ENCODE measurements around the gene PRPF6.
"Not testable (repeated sequence)": the region's sequence is repeated elsewhere in the genome, so short reads cannot be mapped to it uniquely, and the experiment has no call there.

PRPF6 gene

DNA sequence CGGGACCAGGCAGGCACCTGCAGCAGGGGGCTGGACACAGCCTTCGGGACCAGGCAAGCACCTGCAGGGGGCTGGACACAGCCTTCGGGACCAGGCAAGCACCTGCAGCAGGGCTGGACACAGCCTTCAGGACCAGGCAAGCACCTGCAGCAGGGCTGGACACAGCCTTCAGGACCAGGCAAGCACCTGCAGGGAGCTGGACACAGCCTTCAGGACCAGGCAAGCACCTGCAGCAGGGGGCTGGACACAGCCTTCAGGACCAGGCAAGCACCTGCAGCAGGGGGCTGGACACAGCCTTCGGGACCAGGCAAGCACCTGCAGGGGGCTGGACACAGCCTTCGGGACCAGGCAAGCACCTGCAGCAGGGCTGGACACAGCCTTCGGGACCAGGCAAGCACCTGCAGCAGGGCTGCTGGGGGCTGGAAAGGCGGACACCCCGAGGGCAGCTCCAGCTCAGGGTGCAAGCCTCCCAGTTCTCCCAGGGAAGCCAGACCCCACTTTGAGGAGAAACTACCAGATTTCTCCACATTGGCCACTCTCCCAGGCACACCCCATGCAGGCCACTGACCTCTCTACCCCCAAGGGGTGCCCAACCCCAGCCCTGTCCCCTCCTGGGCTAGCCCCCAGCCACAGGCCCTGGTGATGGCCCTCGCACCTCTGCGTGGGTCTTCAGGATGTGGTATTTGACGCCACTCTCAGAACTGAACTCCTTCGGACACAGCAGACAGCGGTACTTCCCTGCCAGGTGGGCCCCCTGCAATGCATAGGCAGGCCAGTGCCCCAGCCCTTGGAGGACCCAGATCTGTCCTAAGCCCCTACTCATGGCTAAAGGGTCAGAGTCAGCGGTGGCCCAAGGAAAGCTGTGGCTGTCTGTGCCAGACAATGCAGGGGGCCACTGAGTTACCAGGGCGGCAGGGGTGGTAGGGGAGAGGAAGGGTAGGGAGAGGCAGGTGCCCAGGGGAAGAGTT is 20.0 kb upstream of the PRPF6 start:
- DNase-seq = not testable (repeated sequence)

GRCh38 chr20:63961664-63962425 is 19.1 kb upstream of the PRPF6 start:
- no peak for DNase-seq

- no peak for DNase-seq
Measured at GRCh38 chr20:63962426-63963347, 18.2 kb upstream of the PRPF6 start.

GRCh38 chr20:63963348-63963741 is 17.6 kb upstream of the PRPF6 start:
- DNase-seq = no peak

GRCh38 chr20:63963784-63964301 is 17.1 kb upstream of the PRPF6 start:
- no peak for DNase-seq

DNA sequence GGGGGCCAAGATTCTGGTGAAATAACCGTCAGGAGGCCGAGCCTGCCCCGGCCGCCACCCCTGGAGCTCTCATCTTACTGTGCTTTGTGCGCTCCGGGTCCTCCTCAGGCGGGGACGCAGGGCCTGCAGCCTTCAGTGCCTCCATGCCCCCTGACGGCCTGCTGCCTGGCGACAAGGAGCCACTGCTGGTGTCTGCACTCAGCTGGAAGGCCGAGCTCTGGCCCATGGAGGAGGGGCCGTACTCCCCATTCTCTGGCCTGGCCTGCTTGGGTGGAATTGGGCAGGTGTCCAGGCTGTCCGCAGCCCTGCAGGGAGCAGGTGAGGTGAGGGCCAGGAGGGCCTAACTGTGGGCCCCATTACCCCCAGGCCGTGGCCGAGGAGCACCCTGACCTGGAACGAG is 16.5 kb upstream of the PRPF6 start:
- no peak for DNase-seq

DNA sequence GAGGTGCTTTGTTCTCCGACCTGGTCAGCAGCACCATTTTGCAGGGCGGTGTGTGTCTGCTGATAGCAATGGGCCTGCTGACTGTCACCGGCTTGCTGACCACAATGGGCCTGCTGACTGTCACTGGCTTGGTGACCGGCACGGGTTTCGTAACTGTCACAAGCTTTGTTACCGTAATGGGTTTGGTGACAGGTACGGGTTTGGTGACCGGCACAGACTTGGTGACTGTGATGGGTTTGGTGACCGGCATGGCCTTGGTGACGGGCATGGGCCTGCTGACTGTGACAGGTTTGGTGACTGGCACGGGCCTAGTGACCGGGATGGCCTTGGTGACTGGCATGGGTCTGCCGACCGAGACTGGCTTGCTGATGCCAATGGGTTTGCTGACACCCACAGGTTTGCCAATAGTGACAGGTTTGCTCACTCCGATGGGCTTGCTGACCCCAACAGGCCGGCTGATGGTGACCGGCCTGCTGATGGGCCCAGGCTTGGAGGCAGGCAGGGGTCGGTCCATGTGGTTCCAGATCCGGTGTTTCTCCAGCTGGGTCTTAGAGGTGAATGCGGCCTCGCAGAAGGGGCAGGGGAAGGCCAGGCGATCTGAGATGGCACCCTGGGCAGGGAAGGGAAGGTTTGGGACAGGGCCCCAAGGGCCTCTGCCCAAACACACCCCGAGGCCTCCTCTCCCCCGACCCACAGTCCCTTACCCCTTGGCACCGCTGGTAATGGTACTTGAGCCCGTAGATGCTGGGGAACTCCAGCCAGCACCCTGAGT is 14.6 kb upstream of the PRPF6 start:
- no peak for DNase-seq

DNA sequence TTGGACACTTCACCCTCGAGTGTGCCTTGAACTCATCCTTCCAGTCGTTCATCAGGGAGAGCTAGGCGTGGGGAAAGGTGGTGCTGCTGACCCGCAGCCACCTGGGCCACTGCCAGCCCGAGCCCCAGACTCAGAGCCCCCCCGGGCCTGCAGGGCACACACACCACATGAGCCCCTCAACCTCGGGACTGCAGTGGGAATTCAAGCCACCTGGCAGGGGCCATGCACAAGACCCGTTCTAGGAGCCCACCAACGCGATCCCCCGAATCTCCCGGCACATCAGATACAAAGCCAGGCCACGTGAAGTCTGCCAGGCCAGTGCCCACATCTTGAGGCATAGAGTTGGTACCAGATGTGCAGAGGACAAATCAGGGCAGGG is 14.0 kb upstream of the PRPF6 start:
- no peak for DNase-seq

DNA sequence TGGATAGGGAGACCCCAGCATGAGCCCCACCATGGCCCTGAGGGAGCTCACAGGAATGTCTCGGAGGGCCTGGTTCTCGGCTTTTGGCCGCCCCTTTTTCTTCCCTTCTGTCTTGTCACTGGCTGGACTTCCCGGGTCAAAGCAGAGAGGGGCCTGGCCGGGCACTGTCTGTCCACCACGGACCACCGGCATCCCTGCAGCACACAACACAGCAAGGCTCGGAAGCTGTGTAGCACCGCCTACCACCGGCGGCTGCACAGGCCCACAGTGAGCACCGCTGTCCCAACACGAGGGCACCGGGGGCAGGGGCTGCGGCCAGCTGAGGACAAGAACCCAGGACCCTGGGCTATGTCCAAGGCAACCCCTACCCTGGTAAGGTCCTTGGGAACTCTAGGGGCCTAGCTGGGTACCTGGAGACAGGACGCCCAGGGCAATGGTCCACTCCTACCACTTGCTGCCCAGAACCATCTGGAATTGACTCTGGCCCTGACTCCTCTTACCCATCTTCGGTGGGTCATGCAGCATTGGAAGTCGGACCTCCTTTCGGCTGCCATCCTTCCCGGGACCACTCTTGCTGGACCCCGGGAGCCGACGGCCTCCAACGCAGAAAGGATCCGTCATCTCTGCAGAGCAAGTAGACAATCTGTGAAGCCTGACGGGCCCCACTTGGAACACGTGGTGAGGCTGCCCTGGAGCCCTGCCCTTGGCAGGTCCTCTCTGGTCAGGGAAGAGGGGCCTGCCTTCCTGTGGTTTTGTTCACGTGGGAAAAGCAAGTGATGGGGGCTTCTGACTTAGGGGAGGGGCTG is 13.4 kb upstream of the PRPF6 start:
- DNase-seq = no peak

- DNase-seq = no peak
Measured at GRCh38 chr20:63968136-63968927, 12.6 kb upstream of the PRPF6 start.

- no peak for DNase-seq
Measured at GRCh38 chr20:63968928-63969760, 11.8 kb upstream of the PRPF6 start.

DNA sequence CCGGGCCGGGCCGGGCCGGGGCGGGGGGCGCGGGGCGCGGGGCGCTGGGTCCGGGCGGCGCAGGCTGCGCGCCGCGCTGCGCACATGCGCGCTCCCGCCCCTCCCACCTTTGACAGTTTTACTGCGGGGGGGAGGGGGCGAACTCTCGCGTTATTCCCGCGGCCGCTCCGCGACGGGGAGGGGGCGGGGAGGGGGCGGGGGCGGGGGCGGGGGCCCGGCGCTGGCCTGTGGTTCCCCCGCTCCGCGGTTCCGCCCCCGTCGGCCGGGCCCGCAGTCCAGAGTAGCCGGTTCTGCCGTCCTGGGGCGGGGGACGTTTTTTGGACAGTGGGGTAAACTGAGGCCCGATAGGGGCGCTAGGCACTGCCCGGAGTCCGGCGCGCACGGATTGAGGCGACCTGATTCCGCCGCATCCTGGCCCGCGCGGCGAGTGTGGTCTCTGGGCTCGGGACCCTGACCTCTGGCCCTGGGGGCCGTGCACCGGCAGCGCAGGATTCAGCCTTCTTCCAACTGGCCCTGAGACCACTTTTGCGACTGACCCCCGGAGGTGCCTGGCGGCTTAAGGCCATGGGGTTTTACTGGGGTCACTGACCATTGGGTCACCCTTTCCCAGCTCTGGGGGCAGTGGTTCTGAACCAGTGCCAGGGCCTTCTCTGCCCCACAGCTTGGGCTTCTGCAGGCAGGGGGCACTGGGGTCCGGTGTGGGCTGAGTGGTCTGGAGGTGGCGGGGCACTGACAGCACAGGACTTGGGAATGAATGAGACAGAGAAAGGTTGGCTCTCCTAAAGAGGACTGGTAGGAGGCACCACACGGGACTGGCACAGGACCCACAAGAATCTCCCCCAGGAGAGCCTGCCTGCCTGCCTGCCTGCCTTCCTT is 10.9 kb upstream of the PRPF6 start, which contains the start of gene ZNF512B:
ZNF512B (minus strand) TSS at position 93 of the 876 bp plus-strand sequence. CDS start 1,980 bp downstream, outside the sequence.
- DNase-seq = peak; percentile 70

DNA sequence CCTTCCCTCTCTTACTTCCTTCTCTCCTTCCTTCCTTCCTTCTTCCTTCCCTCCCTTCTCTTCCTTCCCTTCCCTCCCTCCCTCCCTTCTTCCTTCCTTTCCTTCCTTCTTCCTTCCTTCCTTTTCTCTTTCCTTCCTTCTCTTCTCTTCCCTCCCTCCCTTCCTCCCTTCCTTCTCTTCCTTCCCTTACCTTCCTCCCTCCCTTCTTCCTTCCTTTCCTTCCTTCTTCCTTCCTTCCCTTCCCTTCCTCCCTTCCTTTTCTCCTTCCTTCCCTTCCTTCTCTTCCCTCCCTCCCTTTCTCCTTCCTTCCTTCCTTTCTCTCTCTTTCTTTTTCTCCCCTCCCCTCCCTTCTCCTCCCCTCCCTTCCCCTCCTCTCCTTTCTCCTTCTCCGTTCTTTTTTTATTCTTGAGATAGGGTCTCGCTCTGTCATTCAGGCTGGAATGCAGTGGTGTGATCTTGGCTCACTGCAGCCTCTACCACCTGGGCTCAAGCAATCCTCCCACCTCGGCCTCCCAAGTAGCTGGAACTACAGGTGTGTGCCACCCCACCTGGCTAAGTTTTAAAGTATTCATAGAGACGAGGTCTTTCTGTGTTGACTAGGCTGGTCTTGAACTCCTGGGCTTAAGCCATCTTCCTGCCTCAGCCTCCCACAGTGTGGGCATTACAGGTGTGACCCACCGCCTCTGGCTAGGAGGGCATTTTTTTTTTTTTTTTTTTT is 10.1 kb upstream of the PRPF6 start:
- no peak for DNase-seq

DNA sequence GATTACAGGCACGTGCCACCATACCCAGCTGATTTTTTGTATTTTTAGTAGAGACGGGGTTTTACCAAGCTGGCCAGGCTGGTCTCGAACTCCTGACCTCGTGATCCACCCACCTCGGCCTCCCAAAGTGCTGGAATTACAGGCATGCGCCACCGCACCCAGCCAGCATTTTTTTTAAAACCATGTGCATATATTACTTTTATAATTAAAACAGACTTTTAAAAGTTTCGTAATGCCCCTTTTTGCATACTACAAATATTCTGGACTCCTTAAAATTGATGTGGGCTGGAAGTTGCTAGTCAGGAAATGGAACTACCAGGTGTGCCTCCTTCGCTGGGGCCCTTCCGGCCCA is 9.0 kb upstream of the PRPF6 start:
- not testable (repeated sequence) for DNase-seq

DNA sequence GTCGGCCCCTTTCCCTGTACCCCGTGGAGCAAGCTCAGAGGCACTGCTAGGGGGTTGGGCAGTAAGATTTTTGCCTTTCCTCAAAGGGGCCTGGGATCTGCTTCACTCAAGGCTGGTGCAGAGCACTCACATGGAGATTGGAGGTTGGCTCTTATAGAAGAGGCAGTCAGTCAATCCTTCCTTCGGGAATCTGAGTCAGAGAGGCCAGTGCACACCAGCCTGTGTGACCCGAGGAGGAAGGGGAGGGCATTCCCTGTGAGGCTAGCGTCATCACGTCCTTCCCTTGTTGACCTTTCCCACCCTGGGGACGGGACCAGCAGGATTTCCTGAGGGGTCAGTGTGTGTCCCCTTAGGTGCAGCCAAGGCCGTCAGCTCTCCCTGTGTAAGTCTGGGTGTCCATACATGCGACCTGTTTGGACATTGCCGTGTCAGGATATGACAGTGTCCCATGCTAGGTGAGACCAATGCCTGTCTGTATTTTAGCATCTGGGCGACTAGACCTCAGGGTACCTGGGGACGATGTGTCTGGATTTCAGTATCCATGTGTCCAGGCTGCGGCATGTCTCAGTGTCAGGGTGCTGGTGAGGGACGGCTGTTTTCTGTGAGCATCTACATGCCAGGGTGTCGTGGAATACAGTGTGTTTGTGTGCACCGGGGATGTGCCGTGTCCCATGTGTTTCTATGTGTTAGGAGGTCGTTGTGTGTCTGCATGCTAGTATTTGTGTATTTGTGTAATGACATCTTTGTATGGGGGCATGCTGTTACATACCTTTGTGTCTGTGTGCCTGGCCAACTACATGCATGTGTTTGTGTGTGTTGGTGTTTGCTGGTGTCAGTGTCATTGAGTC is 8.4 kb upstream of the PRPF6 start:
- no peak for DNase-seq

DNA sequence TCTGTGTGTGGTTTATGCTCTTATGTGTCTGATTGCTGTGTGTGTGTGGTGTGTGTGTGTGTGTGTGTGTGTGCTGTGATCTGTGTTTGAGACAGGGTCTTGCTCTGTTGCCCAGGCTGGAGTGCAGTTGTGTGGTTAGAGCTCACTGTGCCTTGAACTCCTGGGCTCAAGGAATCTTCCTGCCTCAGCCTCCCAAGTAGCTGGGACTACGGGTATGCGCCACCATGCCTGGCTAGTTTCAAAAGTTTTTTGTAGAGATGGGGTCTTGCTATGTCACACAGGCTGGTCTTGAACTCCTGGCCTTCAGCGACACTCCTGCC is 7.8 kb upstream of the PRPF6 start:
- no peak for DNase-seq

Measured in fibroblast of skin of back (primary cell).